HepG2 (cell line): ENCODE results near the gene DUSP9. TPM values are rescaled to one million over a fixed set of nuclear protein-coding genes. Genes with fewer than 3 reads are reported as not detected.
A peak's percentile ranks its signal among the peaks of the same experiment; 100 is the strongest.

Experiments
- HNRNPLL ChIP-seq: fragments of 200-400 bp; formaldehyde crosslinking; IDR thresholded peaks from 2 replicates; pipeline ENCODE4 v1.6.1; 2017; ENCODE audit warnings: mild to moderate bottlenecking, low read depth, low read length; ENCODE audit not compliant: poor library complexity, severe bottlenecking
- ZNF234 ChIP-seq: sonication (generic); formaldehyde crosslinking; conservative IDR thresholded peaks from 2 replicates; pipeline ENCODE4 v1.5.1; 2020; ENCODE audit warnings: mild to moderate bottlenecking, missing genetic modification reagents
- ZNF687 ChIP-seq: sonication (generic); formaldehyde crosslinking; IDR thresholded peaks from 2 replicates; pipeline ENCODE4 v1.5.1; 2020; ENCODE audit warnings: mild to moderate bottlenecking, missing genetic modification reagents, moderate library complexity
- polyA plus RNA-seq, 8 experiments: library from polyadenylated mRNA; depleted of rRNA in 3 of 8; stranded (reverse) in 7 of 8; unstranded in 1 of 8; fragments of >200 nt; fragmentation: Illumina TruSeq in 4 of 8; extraction: Trizol in 4 of 8; gene quantifications; 2 replicates each; pipeline versions ENCODE4 v1.2.1 to v1.2.3, GENCODE V29; 2011 to 2016; ENCODE audit warnings: low read depth in 4 of 8, missing spikeins in 1 of 8, mixed read lengths in 1 of 8; ENCODE audit not compliant: insufficient read depth in 1 of 8
- total RNA-seq, 5 experiments: library from RNA; depleted of rRNA; stranded (reverse); fragments of >200 nt; fragmentation: Illumina TruSeq; extraction: Trizol; gene quantifications; 2 replicates each; pipeline ENCODE4 v1.2.3, GENCODE V29; 2016; ENCODE audit warnings: low read depth in 1 of 5
- TF ChIP-seq, protein P1 (sequence below): sonication (generic); formaldehyde crosslinking; IDR thresholded peaks from 2 replicates; pipeline ENCODE4 v1.9.0; 2021; ENCODE audit warnings: missing genetic modification reagents, borderline replicate concordance
- TF ChIP-seq, protein P2 (sequence below): IDR thresholded peaks from 2 replicates; pipeline ENCODE4 v1.6.1; 2016; ENCODE audit warnings: low read depth
- TF ChIP-seq, protein P3 (sequence below): sonication (generic); formaldehyde crosslinking; IDR thresholded peaks from 2 replicates; pipeline ENCODE4 v1.5.1; 2020; ENCODE audit warnings: mild to moderate bottlenecking, missing genetic modification reagents, moderate library complexity

DUSP9 gene
- total and polyA plus RNA-seq, 2 of the 13 experiments (the other 11 are each of a cell fraction or from before 2014, with no cell fraction given) = 235 to 435 TPM

DNA sequence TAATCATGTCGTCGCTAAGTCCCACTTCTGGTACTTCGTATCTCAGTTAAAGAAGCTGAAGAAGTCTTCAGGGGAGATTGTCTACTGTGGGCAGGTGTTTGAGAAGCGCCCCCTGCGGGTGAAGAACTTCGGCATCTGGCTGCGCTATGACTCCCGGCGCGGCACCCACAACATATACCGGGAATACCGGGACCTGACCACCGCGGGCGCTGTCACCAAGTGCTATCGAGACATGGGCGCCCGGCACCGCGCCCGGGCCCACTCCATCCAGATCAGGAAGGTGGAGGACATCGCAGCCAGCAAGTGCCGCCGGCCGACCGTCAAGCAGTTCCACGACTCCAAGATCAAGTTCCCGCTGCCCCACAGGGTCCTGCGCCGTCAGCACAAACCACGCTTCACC lies 15.3 kb downstream of the DUSP9 start (continued):
- TF ChIP-seq, protein P1, sequence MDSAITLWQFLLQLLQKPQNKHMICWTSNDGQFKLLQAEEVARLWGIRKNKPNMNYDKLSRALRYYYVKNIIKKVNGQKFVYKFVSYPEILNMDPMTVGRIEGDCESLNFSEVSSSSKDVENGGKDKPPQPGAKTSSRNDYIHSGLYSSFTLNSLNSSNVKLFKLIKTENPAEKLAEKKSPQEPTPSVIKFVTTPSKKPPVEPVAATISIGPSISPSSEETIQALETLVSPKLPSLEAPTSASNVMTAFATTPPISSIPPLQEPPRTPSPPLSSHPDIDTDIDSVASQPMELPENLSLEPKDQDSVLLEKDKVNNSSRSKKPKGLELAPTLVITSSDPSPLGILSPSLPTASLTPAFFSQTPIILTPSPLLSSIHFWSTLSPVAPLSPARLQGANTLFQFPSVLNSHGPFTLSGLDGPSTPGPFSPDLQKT = no peak
- TF ChIP-seq ZNF687 (CRISPR knock-in tag) (peak; percentile 55), HNRNPLL (peak; percentile 62), ZNF234 (CRISPR knock-in tag) (no peak)
- TF ChIP-seq, protein P2, sequence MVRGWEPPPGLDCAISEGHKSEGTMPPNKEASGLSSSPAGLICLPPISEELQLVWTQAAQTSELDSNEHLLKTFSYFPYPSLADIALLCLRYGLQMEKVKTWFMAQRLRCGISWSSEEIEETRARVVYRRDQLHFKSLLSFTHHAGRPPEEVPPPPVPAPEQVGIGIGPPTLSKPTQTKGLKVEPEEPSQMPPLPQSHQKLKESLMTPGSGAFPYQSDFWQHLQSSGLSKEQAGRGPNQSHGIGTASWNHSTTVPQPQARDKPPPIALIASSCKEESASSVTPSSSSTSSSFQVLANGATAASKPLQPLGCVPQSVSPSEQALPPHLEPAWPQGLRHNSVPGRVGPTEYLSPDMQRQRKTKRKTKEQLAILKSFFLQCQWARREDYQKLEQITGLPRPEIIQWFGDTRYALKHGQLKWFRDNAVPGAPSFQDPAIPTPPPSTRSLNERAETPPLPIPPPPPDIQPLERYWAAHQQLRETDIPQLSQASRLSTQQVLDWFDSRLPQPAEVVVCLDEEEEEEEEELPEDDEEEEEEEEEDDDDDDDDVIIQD = no peak
- TF ChIP-seq, protein P3, sequence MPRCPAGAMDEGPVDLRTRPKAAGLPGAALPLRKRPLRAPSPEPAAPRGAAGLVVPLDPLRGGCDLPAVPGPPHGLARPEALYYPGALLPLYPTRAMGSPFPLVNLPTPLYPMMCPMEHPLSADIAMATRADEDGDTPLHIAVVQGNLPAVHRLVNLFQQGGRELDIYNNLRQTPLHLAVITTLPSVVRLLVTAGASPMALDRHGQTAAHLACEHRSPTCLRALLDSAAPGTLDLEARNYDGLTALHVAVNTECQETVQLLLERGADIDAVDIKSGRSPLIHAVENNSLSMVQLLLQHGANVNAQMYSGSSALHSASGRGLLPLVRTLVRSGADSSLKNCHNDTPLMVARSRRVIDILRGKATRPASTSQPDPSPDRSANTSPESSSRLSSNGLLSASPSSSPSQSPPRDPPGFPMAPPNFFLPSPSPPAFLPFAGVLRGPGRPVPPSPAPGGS (CRISPR knock-in tag) = no peak
- TF ChIP-seq, all 625 proteins: peak for 12
